H9 (cell line): Measurements from ENCODE around the gene PDXP. TPM values are rescaled to one million over a fixed set of nuclear protein-coding genes. Genes with fewer than 3 reads are reported as not detected.

Experiments used
- DNase-seq: peaks from one replicate; pipeline ENCODE4 v3.0.0-alpha.2; 2017
- H2AFZ ChIP-seq: one replicate; pipeline ENCODE4 v1.6.1; 2013; ENCODE audit warnings: mild to moderate bottlenecking, low read length, control low read depth, moderate library complexity
- H2AK5ac ChIP-seq: 2 replicates; pipeline ENCODE4 v1.6.1; 2013; ENCODE audit warnings: low read length, control low read depth, mixed read lengths; ENCODE audit not compliant: insufficient read length
- H2BK120ac ChIP-seq: one replicate; pipeline ENCODE4 v1.6.1; 2013; ENCODE audit warnings: low read depth, mild to moderate bottlenecking, low read length, control low read depth, inconsistent platforms; ENCODE audit not compliant: poor library complexity, severe bottlenecking
- H2BK12ac ChIP-seq: 2 replicates; pipeline ENCODE4 v1.6.1; 2013; ENCODE audit warnings: low read length, control low read depth, mixed read lengths, low read depth; ENCODE audit not compliant: insufficient read length
- H2BK15ac ChIP-seq: 2 replicates; pipeline ENCODE4 v1.6.1; 2013; ENCODE audit warnings: low read depth, low read length, control low read depth
- H2BK20ac ChIP-seq: one replicate; pipeline ENCODE4 v1.6.1; 2013; ENCODE audit warnings: low read depth, mild to moderate bottlenecking, low read length, control low read depth, inconsistent platforms; ENCODE audit not compliant: poor library complexity, severe bottlenecking
- H2BK5ac ChIP-seq: 2 replicates; pipeline ENCODE4 v1.6.1; 2013; ENCODE audit warnings: low read length, control low read depth, mixed read lengths; ENCODE audit not compliant: insufficient read length
- H3K14ac ChIP-seq: 2 replicates; pipeline ENCODE4 v1.6.1; 2013; ENCODE audit warnings: low read length, control low read depth; ENCODE audit not compliant: insufficient read depth
- H3K18ac ChIP-seq: 2 replicates; pipeline ENCODE4 v1.6.1; 2013; ENCODE audit warnings: low read depth, mild to moderate bottlenecking, mixed read lengths, low read length, control low read depth; ENCODE audit not compliant: insufficient read length
- H3K23ac ChIP-seq: 2 replicates; pipeline ENCODE4 v1.6.1; 2013; ENCODE audit warnings: low read length, control low read depth, mixed read lengths, low read depth; ENCODE audit not compliant: insufficient read length
- H3K23me2 ChIP-seq: 2 replicates; pipeline ENCODE4 v1.6.1; 2013; ENCODE audit warnings: low read depth, mild to moderate bottlenecking, mixed read lengths, low read length, control low read depth; ENCODE audit not compliant: insufficient read length, poor library complexity, severe bottlenecking
- H3K27ac ChIP-seq: 2 replicates; pipeline ENCODE4 v1.5.1; 2013; ENCODE audit warnings: low read length, control low read depth, mixed read lengths, low read depth; ENCODE audit not compliant: insufficient read length
- H3K27me3 ChIP-seq: 2 replicates; pipeline ENCODE4 v1.6.1; 2013; ENCODE audit warnings: low read length, control low read depth, inconsistent platforms; ENCODE audit not compliant: insufficient read depth
- H3K4ac ChIP-seq: 2 replicates; pipeline ENCODE4 v1.6.1; 2013; ENCODE audit warnings: low read depth, mild to moderate bottlenecking, control low read depth, inconsistent platforms, low read length, moderate library complexity
- H3K4me1 ChIP-seq: 2 replicates; pipeline ENCODE4 v1.6.1; 2013; ENCODE audit warnings: low read length, control low read depth, inconsistent platforms; ENCODE audit not compliant: insufficient read depth
- H3K4me2 ChIP-seq: 2 replicates; pipeline ENCODE4 v1.6.1; 2013; ENCODE audit warnings: low read length, control low read depth, mixed read lengths; ENCODE audit not compliant: insufficient read length, insufficient read depth
- H3K56ac ChIP-seq: 2 replicates; pipeline ENCODE4 v1.6.1; 2013; ENCODE audit warnings: low read depth, mild to moderate bottlenecking, mixed read lengths, low read length, control low read depth; ENCODE audit not compliant: insufficient read length
- H3K79me1 ChIP-seq: 2 replicates; pipeline ENCODE4 v1.6.1; 2013; ENCODE audit warnings: low read depth, mild to moderate bottlenecking, moderate library complexity, low read length, control low read depth, inconsistent platforms; ENCODE audit not compliant: insufficient read depth, poor library complexity, severe bottlenecking
- H3K79me2 ChIP-seq: 2 replicates; pipeline ENCODE4 v1.6.1; 2013; ENCODE audit warnings: low read length, control low read depth, inconsistent platforms; ENCODE audit not compliant: insufficient read depth
- H3K9ac ChIP-seq: 2 replicates; pipeline ENCODE4 v1.6.1; 2013; ENCODE audit warnings: low read length, control low read depth, mixed read lengths; ENCODE audit not compliant: insufficient read length; ENCODE audit errors: extremely low read depth
- H3K9me3 ChIP-seq: one replicate; pipeline ENCODE4 v1.6.1; 2013; ENCODE audit warnings: low read depth, low read length, inconsistent platforms; ENCODE audit not compliant: control insufficient read depth
- H3T11ph ChIP-seq: one replicate; pipeline ENCODE4 v1.6.1; 2013; ENCODE audit warnings: mild to moderate bottlenecking, low read length, control low read depth, inconsistent platforms
- H4K20me1 ChIP-seq: one replicate; pipeline ENCODE4 v1.6.1; 2013; ENCODE audit not compliant: control insufficient read depth, insufficient read length, insufficient read depth
- H4K5ac ChIP-seq: 2 replicates; pipeline ENCODE4 v1.6.1; 2013; ENCODE audit warnings: low read depth, mild to moderate bottlenecking, mixed read lengths, low read length, control low read depth; ENCODE audit not compliant: insufficient read length
- H4K8ac ChIP-seq: replicated peaks from 2 replicates; pipeline ENCODE4 v1.6.1; 2013; ENCODE audit warnings: low read length, control low read depth, mixed read lengths, low read depth; ENCODE audit not compliant: insufficient read length
- H4K91ac ChIP-seq: 2 replicates; pipeline ENCODE4 v1.6.1; 2013; ENCODE audit warnings: low read depth, mild to moderate bottlenecking, moderate library complexity, mixed read lengths, low read length, control low read depth; ENCODE audit not compliant: insufficient read length
- H3K27ac Mint-ChIP-seq, 3 experiments: 2 replicates in 2 of 3; 3 replicates in 1 of 3; pipeline ENCODE4 v1.8.0; 2020 to 2021; ENCODE audit warnings: mixed read lengths in 3 of 3, mild to moderate bottlenecking in 1 of 3, moderate library complexity in 1 of 3
- H3K27me3 Mint-ChIP-seq: 2 replicates; pipeline ENCODE4 v1.8.0; 2021; ENCODE audit warnings: low read depth, mild to moderate bottlenecking, moderate library complexity, mixed read lengths
- H3K36me3 Mint-ChIP-seq, 3 experiments: 2 replicates in 2 of 3; 3 replicates in 1 of 3; pipeline ENCODE4 v1.8.0; 2020 to 2021; ENCODE audit warnings: low read depth in 3 of 3, mixed read lengths in 3 of 3; ENCODE audit not compliant: insufficient read depth in 1 of 3
- H3K4me1 Mint-ChIP-seq, 2 experiments: 2 replicates each; pipeline ENCODE4 v1.8.0; 2020; ENCODE audit warnings: mixed read lengths in 2 of 2
- H3K4me3 Mint-ChIP-seq, 2 experiments: 2 replicates in 1 of 2; 3 replicates in 1 of 2; pipeline ENCODE4 v1.8.0; 2020 to 2021; ENCODE audit warnings: mild to moderate bottlenecking in 2 of 2, mixed read lengths in 2 of 2, moderate library complexity in 1 of 2
- H3K9me3 Mint-ChIP-seq, 2 experiments: 2 replicates in 1 of 2; 3 replicates in 1 of 2; pipeline ENCODE4 v1.8.0; 2020; ENCODE audit warnings: mild to moderate bottlenecking in 2 of 2, mixed read lengths in 2 of 2, moderate library complexity in 1 of 2
- WGBS: extraction: QIAGEN DNeasy Blood & Tissue Kit; methylation state at CpG from one replicate; pipeline ENCODE4 v1.1.7; 2013; ENCODE audit warnings: missing lambda C conversion rate, low lambda C conversion rate, mixed read lengths; ENCODE audit not compliant: insufficient read length; ENCODE audit errors: extremely low coverage; 5-methylcytosine and 5-hydroxymethylcytosine counted together
- total RNA-seq: library from RNA; stranded (reverse); gene quantifications from 2 replicates; pipeline ENCODE4 v1.2.1, GENCODE V29; 2021
- TF ChIP-seq, protein P1 (sequence below): fragments of 200-600 bp; sonication (generic); conservative IDR thresholded peaks from 3 replicates; pipeline ENCODE4 v1.8.0; 2021; ENCODE audit warnings: antibody characterized with exemption, mild to moderate bottlenecking

The PDXP gene
- total RNA-seq, 1 experiment from 2014 or later, result 41.0 TPM

GRCh38 chr22:37627121-37627520 lies 31.4 kb upstream of the PDXP start:
- Histone ChIP-seq H3K4me1 (peaks cover 2% of the 10 kb centered on the region; the same call in 1 of the 2 replicates), H2BK12ac (no peak overlapping the region), H3K56ac (no peak overlapping the region), H2BK5ac (no peak overlapping the region), H3K79me2 (no peaks in the 10 kb centered on the region), H4K5ac (no peak overlapping the region), H2BK120ac (no peak overlapping the region), H3K9me3 (no peaks in the 10 kb centered on the region), H3K79me1 (no peaks in the 10 kb centered on the region), H4K8ac (no peak overlapping the region), H3K9ac (no peak overlapping the region), H2BK15ac (no peak overlapping the region), H2BK20ac (no peak overlapping the region), H3K23me2 (no peaks in the 10 kb centered on the region), H4K20me1 (no peaks in the 10 kb centered on the region), H3K4me2 (no peak overlapping the region), H3K18ac (no peak overlapping the region), H3K14ac (no peak overlapping the region; the same call in 1 of the 2 replicates), H2AK5ac (no peak overlapping the region), H3K27ac (no peak overlapping the region), H2AFZ (no peak overlapping the region), H3K27me3 (no peaks in the 10 kb centered on the region), H3T11ph (no peak overlapping the region), H3K4ac (no peak overlapping the region), H4K91ac (no peak overlapping the region), H3K23ac (no peak overlapping the region)
- Mint-ChIP-seq H3K36me3 (peaks cover 3 to 31% (median 24%) of the 10 kb centered on the region in 3 experiments; a peak in 6 of 7 replicates), H3K4me1 (peaks cover 2 to 5% of the 10 kb centered on the region in 2 experiments), H3K9me3 (no peaks in the 10 kb centered on the region; a peak in 1 of 5 replicates), H3K27ac (peak overlapping the region in 2 of 3 experiments; percentile 67 to 81; a peak in 3 of 7 replicates), H3K4me3 (no peak overlapping the region), H3K27me3 (no peaks in the 10 kb centered on the region; the same call in 1 of the 2 replicates)
- WGBS, result no CpG with 5 or more reads among the region's 7 CpGs
- DNase-seq, result no peak
- TF ChIP-seq, protein P1, sequence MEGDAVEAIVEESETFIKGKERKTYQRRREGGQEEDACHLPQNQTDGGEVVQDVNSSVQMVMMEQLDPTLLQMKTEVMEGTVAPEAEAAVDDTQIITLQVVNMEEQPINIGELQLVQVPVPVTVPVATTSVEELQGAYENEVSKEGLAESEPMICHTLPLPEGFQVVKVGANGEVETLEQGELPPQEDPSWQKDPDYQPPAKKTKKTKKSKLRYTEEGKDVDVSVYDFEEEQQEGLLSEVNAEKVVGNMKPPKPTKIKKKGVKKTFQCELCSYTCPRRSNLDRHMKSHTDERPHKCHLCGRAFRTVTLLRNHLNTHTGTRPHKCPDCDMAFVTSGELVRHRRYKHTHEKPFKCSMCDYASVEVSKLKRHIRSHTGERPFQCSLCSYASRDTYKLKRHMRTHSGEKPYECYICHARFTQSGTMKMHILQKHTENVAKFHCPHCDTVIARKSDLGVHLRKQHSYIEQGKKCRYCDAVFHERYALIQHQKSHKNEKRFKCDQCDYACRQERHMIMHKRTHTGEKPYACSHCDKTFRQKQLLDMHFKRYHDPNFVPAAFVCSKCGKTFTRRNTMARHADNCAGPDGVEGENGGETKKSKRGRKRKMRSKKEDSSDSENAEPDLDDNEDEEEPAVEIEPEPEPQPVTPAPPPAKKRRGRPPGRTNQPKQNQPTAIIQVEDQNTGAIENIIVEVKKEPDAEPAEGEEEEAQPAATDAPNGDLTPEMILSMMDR, result no peak
